Activated gamma-delta T cell treated with Interleukin-2 at 50 U/mL for 16 hours (primary cell): ENCODE results near the gene CBFA2T3.

Experiments used
- DNase-seq: peaks from one replicate; pipeline ENCODE4 v3.0.0-alpha.2; 2020

CBFA2T3 gene

DNA sequence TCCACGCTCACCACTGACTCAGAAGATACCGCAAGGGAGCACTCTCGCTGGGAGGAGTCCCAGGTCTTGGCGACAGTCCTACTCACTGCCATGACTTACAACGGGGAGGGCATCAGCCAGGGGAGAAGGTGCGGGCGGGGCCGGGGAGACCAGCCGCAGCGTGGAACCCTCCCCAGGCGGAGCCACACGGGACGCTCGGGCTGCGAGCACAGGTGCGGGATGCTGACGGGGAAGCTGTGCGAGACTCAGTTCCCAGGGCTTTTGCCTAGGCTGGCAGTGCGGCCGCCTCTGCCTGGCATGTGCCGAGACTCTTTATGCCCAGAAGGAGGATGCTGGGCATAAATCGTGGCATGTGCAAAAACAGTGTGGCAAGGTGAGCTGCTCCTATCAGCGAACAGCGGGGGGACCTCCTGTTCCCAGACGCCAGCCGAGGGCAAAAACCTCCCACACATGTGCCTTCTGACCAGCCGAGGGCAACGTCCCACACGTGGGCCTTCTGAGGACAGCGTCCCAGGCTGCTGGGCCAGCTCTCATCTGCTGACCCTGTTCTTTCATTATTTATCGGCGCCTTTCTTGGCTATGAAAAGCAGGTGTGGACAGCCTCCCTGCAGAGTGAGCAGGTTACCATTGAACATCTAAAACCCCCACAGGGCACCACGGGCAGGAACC is 126.3 kb downstream of the CBFA2T3 start:
- DNase-seq: no peak

DNA sequence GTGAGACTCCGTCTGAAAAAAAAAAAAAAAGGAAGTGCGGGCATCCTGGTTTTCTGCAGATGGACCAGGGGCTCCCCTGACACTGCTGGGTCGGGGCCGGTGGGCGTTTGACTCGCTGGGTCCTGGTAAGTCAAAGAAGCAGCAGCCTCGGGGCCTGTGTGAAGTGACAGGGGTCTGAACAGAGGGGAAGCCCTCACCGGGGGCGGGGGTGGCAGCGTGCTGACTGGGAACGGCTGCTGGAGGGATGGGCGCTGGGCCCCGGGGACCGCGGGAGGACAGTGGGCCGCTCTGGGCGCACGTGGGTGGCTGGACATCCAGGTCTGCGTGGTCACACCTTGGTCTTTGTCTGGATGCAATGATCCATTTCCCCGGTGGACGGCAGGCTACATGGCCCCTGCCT is 128.4 kb downstream of the CBFA2T3 start:
- no peak for DNase-seq

DNA sequence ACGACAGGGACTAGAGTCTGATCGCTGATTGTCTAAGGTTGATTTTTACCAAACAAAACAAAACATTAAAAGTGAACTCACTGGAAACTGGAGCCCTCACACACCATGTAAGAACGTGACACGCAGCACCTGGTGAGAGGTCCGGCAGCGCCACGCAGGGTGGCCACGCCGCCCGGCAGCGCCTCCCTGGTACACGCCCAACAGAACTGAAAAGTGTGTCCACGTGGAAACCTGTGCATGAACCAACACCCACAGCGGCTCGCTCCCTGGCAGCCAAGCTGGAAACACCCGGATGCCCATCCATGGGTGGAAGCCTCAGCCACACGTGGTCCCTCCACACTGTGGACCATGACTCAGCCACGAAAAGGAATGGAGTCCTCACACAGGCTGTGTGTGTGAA is 129.4 kb downstream of the CBFA2T3 start:
- no peak for DNase-seq

DNA sequence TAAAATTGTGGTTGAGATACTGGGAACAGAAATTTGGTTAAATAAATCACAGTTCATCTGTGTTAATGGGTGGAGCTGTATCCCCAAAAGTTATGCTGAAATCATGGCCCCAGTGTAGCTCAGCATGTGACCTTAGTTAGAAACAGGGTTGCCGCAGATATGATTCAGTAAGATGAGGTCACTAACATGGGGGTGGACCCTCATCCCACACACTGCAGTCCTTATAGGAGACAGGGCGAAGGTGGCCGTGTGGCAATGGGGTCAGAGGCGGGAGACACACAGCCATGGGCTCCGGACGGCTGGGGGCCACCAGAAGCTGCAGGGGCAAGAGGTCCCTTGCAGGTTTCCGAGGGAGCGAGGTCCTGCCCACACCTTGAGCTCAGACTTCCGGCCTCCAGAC is 130.9 kb downstream of the CBFA2T3 start:
- no peak for DNase-seq

DNA sequence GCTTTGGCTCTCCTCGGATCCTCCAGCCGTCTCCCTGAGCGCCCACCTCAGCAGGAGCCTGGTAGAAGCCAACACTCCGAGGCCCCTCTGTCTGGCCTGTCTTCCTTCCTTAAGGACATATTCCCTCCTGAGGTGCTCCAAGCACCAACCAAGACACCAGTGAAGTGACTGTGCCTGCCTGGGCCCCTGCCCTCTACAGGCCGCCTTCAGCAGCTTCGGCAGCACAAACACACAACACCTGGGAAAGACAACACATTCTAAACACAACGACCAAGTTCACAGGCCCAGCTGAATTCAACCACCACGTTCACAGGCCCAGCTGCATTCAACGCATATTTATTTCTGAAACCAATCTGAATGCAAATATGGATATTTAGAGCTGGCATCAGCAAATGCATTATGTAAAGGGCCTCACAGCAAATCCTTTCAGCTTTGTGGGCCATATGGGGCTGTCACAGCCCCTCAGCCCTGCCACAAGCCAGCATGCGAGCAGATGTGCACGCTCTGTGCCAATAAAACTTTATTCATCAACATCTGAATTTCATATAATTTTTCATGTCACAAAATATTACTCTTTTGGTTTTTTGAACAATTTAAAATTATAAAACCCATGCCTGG is 132.5 kb downstream of the CBFA2T3 start:
- DNase-seq: no peak

DNA sequence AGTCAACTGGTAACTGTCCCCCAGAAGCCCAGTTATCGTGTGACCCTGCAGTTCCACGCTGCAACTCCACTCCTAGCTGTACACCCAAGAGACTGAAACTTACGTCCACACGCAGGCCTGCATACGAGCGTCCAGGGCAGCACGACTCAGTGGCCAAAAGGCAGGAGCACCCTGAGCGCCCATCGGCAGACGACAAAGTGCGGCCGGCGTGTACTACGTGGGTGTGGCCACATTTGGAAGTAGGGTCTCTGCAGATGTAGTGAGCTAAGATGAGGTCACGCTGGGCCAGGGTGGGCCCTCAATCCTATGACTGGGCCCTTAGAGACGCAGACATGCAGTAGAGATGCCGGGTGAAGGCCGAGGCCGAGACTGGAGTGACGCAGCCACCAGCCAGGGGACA is 133.8 kb downstream of the CBFA2T3 start:
- no peak for DNase-seq

DNA sequence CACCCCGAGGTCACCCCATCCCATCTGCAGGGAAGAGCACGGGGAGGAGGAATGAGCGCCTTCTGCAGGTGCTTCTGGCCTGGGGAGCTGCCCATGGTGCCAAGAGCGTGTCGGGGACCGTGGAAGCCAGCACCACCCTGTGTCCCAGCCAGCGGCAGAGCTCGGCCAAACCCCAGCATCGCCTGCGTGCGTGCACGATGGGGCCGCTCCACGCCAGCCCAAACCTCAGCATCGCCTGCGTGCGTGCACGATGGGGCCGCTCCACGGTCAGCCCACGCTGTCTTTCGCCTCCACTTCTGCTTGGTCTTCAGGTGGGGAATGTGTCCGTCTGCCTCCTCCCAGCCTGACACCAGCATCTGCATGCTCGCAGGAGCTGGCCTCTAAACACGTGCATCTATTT is 134.2 kb downstream of the CBFA2T3 start:
- no peak for DNase-seq

DNA sequence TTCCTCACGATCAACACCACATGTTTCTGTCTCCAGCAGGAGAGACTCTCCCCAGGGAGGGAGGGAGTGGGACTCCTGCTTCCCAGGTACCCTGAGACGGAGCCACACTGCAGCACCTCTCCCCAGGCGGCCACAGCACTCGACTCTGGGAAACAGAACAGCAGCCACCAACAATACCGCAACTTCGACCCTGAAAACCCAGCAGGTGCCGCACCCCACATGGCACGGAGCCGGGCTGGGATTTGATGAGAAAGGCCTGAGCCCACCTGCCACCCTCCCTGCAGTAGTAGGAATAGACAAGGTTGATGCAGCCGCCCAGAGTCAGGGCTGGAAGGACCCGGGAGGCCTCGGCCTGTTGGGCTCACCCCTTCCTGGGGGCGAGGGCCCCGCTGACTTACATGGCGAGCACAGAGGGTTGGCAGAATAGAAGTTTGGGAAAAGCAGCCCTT is 134.7 kb downstream of the CBFA2T3 start:
- no peak for DNase-seq

DNA sequence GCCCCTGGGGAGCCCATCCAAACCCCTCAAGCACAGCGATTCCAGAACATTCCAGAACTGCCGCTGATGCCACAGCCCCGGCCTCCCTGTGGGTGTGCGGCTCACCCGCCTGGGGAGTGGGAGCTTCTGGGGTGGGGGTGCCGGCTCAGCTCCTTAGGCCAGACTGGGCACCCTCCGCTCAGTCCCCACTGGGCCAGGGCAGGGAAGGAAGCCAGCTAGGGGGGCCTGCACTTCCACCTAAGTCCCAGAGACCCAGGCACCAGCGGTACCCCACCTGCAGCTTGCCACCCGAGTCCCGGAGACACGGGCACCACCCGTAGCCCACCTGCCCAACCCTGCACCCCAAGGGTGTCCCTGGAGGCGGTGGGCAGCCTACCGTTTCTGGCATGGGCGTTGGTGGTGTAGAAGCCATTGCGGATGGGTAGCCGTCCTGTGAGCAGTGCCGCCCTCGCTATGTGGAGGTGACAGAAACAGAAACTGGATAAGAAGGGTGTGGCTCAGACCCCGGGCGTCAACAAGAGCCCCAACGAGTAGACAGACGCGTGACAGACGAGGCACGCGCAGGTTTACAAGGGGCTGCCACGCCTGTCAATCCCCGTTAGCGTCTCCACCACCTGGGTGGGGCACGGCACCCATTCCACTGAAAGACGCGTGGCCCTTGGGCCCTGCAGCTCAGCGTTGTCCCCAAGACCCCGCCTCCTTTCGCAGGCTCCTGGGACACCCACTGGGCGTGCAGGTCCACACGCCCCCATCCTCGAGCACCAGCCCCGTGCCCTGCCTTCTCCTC is 135.3 kb downstream of the CBFA2T3 start:
- no peak for DNase-seq

DNA sequence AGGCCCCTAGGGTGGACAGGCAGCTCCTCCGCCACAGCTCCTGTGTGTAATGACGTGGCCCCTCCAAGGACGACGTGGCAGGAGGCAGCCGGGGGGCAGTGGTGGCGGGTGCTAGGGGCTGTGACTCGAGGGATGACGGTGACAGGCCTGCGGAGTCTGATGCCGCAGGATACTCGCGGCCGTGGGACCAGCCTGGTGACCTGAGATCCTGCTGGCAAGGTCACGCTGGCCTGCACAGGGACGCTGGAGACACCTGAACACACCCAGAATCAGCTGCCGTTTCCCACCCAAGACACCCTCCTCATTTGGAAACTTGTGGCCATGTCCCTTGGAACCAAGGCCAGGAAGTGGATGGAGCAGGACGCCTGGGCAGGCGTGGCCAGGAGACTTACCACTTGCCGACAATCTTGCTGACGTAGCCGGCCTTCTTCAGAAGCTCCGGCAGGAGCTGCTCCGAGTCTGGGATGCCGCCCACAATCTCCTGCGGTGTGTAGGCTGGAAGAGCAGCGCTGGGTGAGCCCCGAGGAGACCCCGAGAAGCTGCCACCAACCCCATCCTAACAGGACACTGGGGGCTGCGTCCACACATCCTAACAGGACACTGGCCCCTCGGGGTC is 136.3 kb downstream of the CBFA2T3 start:
- no peak for DNase-seq

DNA sequence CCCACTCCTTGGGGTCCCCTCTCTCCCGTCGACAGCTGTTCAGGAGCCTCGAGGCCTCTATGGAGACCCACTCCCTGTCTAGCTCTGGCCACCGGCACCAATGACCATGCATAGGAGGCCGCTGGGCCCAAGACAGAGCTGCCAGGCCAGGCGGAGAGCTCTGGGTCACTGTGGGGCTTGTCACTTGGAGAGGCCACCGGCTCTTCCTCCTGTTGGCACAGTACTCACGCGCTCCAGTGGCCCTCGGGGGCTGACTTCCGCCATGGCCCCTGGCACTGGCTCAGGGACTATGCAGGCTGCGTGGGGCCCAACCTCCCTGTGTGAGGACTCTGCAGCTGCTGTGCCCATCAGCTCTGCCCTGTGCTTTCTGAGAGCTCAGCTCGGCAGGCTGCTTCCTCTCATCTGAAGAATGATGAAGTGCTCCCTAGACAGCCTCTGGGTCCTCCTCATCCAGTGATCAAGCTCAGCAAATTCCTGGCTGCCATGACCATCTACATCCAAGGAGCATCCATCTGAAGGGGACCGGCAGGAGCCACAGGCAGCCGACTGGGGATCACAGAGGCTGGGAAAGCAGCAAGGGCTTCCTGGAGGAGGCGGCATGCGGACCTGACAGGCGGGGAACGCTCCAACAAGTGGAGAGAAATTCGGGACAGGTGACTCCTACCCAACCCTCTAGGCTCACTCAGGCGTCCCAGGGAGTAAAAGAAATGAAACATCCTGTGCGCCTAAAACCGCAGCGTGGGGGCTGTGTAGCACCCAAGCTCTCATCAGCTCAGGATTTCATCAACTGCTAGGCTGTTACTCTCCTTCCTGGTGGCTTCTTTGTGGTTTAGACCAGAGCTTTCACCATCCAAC is 137.0 kb downstream of the CBFA2T3 start:
- no peak for DNase-seq

DNA sequence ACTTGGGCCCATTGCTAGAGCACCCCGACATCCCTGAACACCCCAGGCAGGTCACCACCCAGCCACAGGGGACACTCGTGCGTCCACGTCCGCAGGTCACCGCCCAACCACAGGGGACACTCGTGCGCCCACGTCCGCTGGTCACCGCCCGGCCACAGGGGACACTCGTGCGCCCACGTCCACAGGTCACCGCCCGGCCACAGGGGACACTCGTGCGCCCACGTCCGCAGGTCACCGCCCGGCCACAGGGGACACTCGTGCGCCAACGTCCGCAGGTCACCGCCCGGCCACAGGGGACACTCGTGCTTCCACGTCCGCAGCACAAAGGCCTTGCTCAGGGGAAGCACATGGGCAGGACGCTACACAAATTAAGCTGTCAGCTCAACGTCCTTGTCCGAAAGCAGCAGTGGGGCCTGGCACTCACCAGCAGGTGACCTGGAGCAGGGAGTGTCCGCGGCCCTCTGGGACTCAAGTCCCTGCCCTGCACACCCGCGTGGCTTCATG is 137.9 kb downstream of the CBFA2T3 start:
- DNase-seq: no peak

DNA sequence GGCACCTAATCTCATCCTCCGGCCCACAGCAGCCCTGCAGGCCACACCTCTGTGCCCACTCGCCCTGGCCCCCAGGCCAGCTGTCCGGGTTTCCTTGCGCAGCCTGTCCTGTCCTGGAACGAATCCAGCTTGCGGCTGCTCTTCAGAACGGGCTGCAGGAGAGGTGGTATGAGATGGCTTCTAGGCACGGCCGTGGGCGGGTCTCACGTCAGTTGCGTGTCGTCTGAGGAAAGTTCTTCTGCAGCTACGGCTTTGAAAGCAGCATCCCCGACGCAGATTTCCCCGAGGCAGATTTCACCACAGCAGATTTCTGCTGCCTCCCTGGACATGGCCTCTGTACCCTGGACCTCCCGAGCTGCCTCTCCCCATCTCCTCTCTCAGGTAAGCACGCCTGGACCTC is 138.4 kb downstream of the CBFA2T3 start:
- DNase-seq: no peak

DNA sequence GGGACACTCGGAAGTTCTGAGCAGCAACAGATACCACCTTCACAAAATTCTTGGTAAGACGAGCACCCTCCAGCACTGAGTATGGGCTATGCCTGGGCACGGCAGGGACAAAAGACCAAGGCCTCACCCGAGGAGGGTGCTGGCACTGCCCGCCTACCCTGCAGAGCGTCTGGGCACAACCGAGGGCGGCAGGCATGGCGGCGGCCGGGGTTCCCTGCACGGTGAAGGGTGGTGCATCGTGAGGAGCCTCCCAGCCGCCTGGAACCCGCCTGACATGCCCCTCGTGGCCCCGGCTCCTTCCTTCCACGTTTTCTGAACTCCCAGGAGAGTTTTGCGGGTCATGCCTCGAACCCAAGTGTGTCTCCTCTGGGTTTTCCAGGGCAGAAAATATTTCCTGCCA is 139.2 kb downstream of the CBFA2T3 start:
- no peak for DNase-seq

DNA sequence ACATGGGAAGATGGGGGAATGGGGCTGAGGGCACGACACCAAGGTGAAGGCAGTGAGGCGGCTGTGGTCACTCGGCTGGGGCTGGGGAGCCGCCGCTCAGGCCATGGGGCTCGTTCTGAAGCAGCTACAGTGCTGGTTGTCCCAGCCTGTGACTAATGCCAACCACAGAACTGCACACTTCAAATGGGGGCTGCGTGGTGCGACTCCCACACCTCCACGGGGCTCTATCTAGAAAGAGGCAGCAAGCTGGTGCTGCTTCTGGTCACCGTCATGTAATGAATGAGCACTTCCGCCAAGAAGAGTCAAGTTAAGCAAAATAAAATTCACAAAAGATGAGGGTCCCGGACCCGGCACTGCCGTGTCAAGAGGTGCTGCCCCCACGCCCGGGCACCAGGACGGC is 140.2 kb downstream of the CBFA2T3 start:
- DNase-seq: no peak

DNA sequence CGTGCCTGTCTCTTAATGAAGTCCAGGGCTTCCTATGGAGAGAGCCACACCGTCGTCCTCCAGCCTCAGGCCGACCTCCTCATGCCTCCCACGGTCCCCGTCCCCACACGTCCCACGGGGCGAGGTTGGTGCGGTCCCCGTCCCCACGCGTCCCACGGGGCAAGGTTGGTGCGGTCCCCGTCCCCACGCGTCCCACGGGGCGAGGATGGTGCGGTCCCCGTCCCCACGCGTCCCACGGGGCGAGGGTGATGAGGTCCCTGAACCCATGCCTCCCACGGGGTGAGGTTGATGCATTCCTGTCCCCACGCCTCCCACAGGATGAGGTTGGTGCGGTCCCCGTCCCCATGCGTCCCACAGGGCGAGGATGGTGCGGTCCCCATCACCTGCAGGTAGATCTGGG is 141.2 kb downstream of the CBFA2T3 start:
- DNase-seq: no peak

DNA sequence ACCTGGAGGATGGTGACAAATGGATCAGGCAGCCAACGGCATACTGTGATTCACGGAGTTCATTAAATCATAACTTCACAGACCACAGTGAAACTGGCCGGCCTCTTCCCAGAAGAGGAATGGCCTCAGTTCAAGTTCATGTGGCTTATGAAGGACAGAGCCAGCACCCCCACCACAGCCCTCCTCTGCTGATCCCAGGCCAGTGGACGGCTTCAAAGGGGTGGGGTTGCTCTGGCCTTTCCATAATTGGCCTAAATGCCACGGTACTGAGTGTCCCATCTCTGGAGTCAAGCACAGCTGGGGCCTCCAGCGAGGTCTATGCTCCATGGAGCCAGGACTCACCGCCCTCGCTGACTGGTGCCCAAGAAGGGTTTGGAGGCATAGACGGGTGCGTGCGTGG is 141.6 kb downstream of the CBFA2T3 start:
- DNase-seq: no peak

DNA sequence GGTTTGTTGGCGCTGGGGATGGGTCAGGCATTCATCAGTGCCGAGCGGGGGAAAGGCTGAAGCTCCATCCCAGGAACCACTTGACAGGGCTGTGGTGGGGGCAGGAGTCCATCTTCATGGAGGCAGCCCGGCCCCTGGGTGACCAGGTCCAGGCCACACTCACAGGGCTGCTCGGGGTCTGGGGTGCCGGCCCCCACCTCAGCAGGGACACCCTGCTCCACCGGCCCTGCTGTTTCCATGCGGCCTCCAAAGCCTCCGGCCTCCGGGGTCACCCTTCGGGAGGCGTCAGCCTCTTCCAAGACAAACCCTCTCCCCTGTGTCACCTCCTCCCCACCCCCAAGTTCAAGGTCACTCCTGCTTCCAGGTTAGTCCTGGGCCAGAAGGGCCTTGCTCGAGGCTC is 142.3 kb downstream of the CBFA2T3 start:
- no peak for DNase-seq

DNA sequence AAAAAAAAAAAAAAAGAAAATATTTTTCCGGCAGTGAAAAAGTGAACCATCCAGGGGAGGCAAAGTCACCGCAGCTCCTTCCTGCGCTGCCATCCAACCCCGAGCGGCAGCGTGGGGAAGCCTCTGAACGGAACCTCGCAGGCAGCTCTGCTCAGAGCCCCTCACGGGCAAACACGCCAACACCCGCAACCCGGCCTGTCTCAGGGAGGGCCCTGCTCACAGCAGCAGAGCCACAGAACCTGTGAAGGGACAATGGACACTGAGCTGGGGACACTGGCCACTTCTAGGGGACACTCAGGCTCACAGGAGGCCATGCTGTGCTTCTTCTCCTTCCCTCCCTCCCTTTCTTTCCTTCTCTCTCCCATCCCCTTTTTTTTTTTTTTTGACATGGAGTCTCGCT is 143.9 kb downstream of the CBFA2T3 start:
- no peak for DNase-seq

DNA sequence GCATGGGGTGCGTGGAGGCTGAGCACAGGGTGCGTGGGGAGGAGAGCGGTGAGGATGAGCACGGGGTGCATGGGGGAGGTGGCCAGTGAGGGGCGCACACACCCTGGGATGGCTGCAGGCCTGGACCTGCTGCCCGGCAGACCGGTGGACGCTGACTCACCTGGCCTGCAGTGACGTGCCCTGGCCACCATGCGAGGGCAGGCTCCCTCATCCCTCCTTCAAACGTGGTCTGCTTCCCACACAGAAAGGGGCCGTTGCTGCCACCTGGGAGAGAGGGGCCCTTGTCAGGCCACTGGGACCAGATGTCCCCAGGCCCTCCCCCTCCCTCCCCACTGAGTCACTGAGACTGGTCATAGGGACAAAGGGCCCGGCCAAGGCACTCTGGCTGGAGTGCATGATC is 145.2 kb downstream of the CBFA2T3 start:
- DNase-seq: no peak

DNA sequence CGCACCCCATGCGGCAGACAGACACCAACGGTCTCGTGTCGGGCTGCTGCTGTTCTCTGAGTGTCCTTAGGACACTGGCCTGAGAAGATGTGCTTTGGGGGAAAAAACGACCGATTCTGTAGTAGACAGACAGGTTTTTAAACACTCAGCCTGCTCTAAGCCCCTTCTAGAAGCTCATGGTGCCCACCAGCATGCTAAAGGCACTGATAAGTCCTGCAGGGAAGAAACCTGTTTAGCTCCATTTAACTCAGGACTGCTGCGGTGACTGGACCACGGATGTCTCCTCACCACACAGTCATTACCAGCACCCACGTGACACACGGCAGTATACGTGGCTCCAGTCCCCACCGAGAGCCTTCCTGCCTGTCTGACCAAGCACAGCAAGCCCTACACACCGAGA is 146.2 kb downstream of the CBFA2T3 start:
- no peak for DNase-seq

DNA sequence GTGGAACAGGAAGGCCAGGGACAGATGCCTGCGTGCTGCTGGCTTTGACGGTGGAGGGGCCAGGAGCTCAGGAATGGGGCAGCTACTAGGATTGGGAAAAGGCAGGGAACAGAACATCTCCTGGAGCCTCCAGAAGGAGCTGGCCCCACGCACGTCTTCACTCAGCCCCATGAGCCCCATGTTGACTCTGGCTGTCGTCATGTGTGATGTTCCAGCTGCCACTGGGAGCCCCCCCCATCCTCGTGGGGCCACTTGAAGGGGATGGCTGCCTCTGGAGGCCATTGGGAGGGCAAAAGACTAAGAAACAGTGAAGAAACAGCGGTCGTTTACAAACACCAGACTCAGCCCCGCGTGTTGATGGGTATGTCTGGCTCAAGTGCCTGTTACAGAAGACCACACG is 146.7 kb downstream of the CBFA2T3 start:
- no peak for DNase-seq

DNA sequence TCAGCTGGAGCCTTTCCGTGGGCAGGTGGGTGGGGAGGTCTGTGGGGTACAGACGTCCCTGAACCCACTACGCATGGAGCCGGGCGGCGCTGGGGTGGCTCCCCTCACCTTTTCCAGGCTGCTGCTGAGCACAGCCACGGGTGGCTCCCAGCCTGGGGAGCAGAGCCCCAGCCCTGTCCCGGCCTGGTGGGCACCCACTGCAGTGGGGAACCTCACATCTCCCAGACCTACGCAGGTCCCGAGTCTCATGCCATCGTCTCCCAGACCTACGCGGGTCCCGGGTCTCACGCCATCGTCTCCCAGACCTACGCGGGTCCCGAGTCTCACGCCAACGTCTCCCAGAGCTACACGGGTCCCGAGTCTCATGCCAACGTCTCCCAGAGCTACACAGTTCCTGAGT is 148.3 kb downstream of the CBFA2T3 start:
- no peak for DNase-seq
